IMR-90 (cell line): ENCODE results near the gene NHLRC2.

Experiments
- BHLHE40 ChIP-seq: fragments of 150-350 bp; IDR thresholded peaks from 2 replicates; pipeline ENCODE4 v1.6.1; 2016; ENCODE audit warnings: mild to moderate bottlenecking, low read depth, low read length
- CEBPB ChIP-seq: IDR thresholded peaks from 2 replicates; pipeline ENCODE4 v1.6.1; 2012; ENCODE audit warnings: low read depth, low read length, improper control_type of control experiment
- FOS ChIP-seq: fragments of 150-350 bp; IDR thresholded peaks from 2 replicates; pipeline ENCODE4 v1.6.1; 2016; ENCODE audit warnings: low read depth, low read length
- MAFK ChIP-seq: IDR thresholded peaks from 2 replicates; pipeline ENCODE4 v1.6.1; 2012; ENCODE audit warnings: low read depth, low read length, improper control_type of control experiment
- MAZ ChIP-seq: IDR thresholded peaks from 2 replicates; pipeline ENCODE4 v1.6.1; 2012; ENCODE audit warnings: low read depth, mild to moderate bottlenecking, low read length, improper control_type of control experiment, moderate library complexity, borderline replicate concordance
- MXI1 ChIP-seq: IDR thresholded peaks from 2 replicates; pipeline ENCODE4 v1.6.1; 2012; ENCODE audit warnings: low read depth, mild to moderate bottlenecking, low read length, moderate library complexity, borderline replicate concordance
- POLR2A ChIP-seq: IDR thresholded peaks from 2 replicates; pipeline ENCODE4 v1.6.1; 2012; ENCODE audit warnings: mild to moderate bottlenecking, low read depth, low read length
- RAD21 ChIP-seq: IDR thresholded peaks from 2 replicates; pipeline ENCODE4 v1.6.1; 2012; ENCODE audit warnings: low read length, improper control_type of control experiment
- RCOR1 ChIP-seq: IDR thresholded peaks from 2 replicates; pipeline ENCODE4 v1.6.1; 2012; ENCODE audit warnings: mild to moderate bottlenecking, low read length, improper control_type of control experiment; ENCODE audit not compliant: insufficient replicate concordance
- RFX5 ChIP-seq: IDR thresholded peaks from 2 replicates; pipeline ENCODE4 v1.8.0; 2012; ENCODE audit warnings: low read depth, mild to moderate bottlenecking, low read length, moderate library complexity
- SMC3 ChIP-seq: fragments of 150-350 bp; IDR thresholded peaks from 2 replicates; pipeline ENCODE4 v1.6.1; 2016; ENCODE audit warnings: low read depth, mild to moderate bottlenecking, antibody characterized with exemption, low read length, moderate library complexity
- TF ChIP-seq, protein P1 (sequence below): fragments of 150-350 bp; IDR thresholded peaks from 2 replicates; pipeline ENCODE4 v1.6.1; 2016; ENCODE audit warnings: low read depth, mild to moderate bottlenecking, low read length, moderate library complexity, borderline replicate concordance
- TF ChIP-seq, protein P2 (sequence below): conservative IDR thresholded peaks from 2 replicates; pipeline ENCODE4 v1.5.1; 2012; ENCODE audit warnings: mild to moderate bottlenecking, low read depth, low read length, improper control_type of control experiment
- TF ChIP-seq, protein P3 (sequence below): fragments of 150-350 bp; IDR thresholded peaks from 2 replicates; pipeline ENCODE4 v1.6.1; 2017; ENCODE audit warnings: mild to moderate bottlenecking, antibody characterized with exemption, low read length, low read depth

DNA sequence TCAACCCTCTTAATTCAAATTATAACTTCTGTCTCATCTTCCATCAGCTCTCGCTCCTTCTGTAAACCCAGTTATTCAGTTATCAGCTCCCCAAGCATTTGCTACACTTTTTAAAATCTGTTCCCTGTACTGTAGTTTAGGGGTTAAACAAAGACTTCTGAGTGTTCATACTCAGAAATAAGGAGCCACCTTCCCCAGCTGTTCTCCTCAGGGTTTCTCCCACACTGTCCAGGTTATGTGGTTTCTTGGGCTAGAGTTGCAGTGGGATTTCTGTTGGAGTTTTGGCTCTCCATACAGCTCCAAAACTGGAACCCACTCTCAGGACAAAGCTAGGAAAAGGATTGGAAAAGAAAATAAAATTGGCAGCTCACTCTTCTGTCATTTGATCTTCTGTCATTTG is 20.8 kb downstream of the NHLRC2 start:
- TF ChIP-seq, protein P1, sequence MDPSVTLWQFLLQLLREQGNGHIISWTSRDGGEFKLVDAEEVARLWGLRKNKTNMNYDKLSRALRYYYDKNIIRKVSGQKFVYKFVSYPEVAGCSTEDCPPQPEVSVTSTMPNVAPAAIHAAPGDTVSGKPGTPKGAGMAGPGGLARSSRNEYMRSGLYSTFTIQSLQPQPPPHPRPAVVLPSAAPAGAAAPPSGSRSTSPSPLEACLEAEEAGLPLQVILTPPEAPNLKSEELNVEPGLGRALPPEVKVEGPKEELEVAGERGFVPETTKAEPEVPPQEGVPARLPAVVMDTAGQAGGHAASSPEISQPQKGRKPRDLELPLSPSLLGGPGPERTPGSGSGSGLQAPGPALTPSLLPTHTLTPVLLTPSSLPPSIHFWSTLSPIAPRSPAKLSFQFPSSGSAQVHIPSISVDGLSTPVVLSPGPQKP = no peak
- TF ChIP-seq POLR2A = no peak
- TF ChIP-seq, protein P2, sequence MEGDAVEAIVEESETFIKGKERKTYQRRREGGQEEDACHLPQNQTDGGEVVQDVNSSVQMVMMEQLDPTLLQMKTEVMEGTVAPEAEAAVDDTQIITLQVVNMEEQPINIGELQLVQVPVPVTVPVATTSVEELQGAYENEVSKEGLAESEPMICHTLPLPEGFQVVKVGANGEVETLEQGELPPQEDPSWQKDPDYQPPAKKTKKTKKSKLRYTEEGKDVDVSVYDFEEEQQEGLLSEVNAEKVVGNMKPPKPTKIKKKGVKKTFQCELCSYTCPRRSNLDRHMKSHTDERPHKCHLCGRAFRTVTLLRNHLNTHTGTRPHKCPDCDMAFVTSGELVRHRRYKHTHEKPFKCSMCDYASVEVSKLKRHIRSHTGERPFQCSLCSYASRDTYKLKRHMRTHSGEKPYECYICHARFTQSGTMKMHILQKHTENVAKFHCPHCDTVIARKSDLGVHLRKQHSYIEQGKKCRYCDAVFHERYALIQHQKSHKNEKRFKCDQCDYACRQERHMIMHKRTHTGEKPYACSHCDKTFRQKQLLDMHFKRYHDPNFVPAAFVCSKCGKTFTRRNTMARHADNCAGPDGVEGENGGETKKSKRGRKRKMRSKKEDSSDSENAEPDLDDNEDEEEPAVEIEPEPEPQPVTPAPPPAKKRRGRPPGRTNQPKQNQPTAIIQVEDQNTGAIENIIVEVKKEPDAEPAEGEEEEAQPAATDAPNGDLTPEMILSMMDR = no peak
- TF ChIP-seq MAZ = no peak
- no peak for TF ChIP-seq RAD21
- TF ChIP-seq FOS = no peak
- no peak for TF ChIP-seq BHLHE40
- TF ChIP-seq MAFK = no peak
- TF ChIP-seq, protein P3, sequence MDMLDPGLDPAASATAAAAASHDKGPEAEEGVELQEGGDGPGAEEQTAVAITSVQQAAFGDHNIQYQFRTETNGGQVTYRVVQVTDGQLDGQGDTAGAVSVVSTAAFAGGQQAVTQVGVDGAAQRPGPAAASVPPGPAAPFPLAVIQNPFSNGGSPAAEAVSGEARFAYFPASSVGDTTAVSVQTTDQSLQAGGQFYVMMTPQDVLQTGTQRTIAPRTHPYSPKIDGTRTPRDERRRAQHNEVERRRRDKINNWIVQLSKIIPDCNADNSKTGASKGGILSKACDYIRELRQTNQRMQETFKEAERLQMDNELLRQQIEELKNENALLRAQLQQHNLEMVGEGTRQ = no peak
- no peak for TF ChIP-seq MXI1
- TF ChIP-seq SMC3 = no peak
- no peak for TF ChIP-seq RCOR1
- TF ChIP-seq RFX5 = no peak
- TF ChIP-seq CEBPB = no peak
